GM18873 (cell line): Measurements from ENCODE around the gene SLIT3.

Source experiments
- ATAC-seq: cut with Tn5 transposase; IDR thresholded peaks from one replicate; pipeline ENCODE4 v1.9.1; 2021; ENCODE audit warnings: mild to moderate bottlenecking, moderate library complexity, moderate number of reproducible peaks; ENCODE audit not compliant: unreplicated experiment, low FRiP score

Gene SLIT3

GRCh38 chr5:168676501-168676900, 624.4 kb downstream of the SLIT3 start:
- ATAC-seq, result no peak

- ATAC-seq, result no peak
Observed at GRCh38 chr5:168675883-168676408, 625.0 kb downstream of the SLIT3 start.

- ATAC-seq, result no peak
Observed at GRCh38 chr5:168674893-168675482, 626.0 kb downstream of the SLIT3 start.

GRCh38 chr5:168672888-168673287, 628.1 kb downstream of the SLIT3 start:
- no peak for ATAC-seq

- ATAC-seq, result no peak
Observed at GRCh38 chr5:168672016-168672415, 628.9 kb downstream of the SLIT3 start.

GRCh38 chr5:168670881-168671575, 629.9 kb downstream of the SLIT3 start:
- no peak for ATAC-seq

- no peak for ATAC-seq
Observed at GRCh38 chr5:168669668-168670378, 631.1 kb downstream of the SLIT3 start.

- no peak for ATAC-seq
Observed at GRCh38 chr5:168669156-168669555, 631.8 kb downstream of the SLIT3 start.

GRCh38 chr5:168668078-168668477, 632.9 kb downstream of the SLIT3 start:
- no peak for ATAC-seq

GRCh38 chr5:168667301-168667840, 633.6 kb downstream of the SLIT3 start:
- no peak for ATAC-seq

- ATAC-seq, result no peak
Observed at GRCh38 chr5:168666356-168666755, 634.6 kb downstream of the SLIT3 start.

GRCh38 chr5:168663276-168664004, 637.5 kb downstream of the SLIT3 start:
- no peak for ATAC-seq

- ATAC-seq, result no peak
Observed at GRCh38 chr5:168661593-168662485, 639.1 kb downstream of the SLIT3 start.

- no peak for ATAC-seq
Observed at GRCh38 chr5:168660691-168661090, 640.2 kb downstream of the SLIT3 start.

GRCh38 chr5:168659286-168659847, 641.6 kb downstream of the SLIT3 start:
- no peak for ATAC-seq

- no peak for ATAC-seq
Observed at GRCh38 chr5:168658394-168658793, 642.5 kb downstream of the SLIT3 start.

- ATAC-seq, result no peak
Observed at GRCh38 chr5:168656633-168657032, 644.3 kb downstream of the SLIT3 start.

- ATAC-seq, result no peak
Observed at GRCh38 chr5:168655316-168655715, 645.6 kb downstream of the SLIT3 start.

- ATAC-seq, result no peak
Observed at GRCh38 chr5:168654211-168654721, 646.7 kb downstream of the SLIT3 start.
